ENCODE results near the gene RAB7B. TPM values are rescaled to one million over a fixed set of nuclear protein-coding genes. Genes with fewer than 3 reads are reported as not detected.
A peak's percentile ranks its signal among the peaks of the same experiment; 100 is the strongest.
"Not testable (repeated sequence)": the region's sequence is repeated elsewhere in the genome, so short reads cannot be mapped to it uniquely, and the experiment has no call there.

Gene RAB7B, protein sequence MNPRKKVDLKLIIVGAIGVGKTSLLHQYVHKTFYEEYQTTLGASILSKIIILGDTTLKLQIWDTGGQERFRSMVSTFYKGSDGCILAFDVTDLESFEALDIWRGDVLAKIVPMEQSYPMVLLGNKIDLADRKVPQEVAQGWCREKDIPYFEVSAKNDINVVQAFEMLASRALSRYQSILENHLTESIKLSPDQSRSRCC
- 9.2 TPM for polyA plus RNA-seq (ENCODE audit: insufficient read length)

DNA sequence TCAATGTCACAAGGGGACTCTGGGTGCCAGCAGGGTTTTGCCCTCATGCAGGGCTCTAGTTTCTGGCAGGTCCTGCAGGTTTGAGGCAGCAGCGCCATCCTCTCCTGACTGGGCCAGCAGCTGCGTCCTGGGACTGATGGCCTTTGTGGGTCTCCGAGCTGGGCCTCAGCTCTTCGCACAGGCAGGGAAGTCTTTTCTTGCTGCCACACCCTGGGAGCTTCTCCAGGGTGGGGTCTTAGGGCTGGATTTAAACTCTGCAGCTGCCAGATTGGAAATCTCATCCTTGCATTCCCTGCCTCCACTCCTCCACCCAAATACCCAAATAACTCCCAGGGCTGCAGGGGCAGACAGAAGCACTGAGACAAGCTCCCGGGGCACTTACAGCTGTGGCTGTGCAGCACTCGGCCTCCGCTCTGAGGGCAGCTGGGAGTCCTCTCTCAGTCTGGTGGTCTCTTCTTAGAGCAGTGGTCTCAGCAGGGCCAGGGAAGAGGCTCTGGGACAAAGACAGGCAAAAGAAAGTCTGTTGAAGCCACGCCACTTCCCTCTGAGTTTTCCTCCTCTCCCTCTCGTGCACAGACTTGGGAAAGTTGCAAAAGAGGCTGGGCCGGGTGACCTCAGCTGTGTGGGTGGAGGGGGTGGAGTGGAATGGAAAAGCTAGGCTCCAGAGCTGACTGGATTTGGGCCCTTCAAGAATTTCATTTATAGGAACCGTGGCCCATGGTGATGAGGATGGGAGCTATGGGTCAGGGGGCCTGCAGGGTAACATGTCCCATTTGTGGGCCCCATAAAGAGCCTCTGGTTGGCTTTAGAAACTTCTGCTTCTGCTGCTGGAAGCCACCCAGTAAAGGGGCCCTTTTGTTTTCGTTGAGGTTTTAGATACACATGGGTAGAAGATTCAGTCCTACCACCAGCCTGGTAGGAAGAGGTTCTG, at the start of gene RAB7B:
TSS of gene RAB7B (minus strand) at position 525 of the 931 bp plus-strand sequence. CDS start 9,260 bp downstream, outside the sequence.
- DNase-seq (ENCODE audit: low read depth): peak; percentile 56

DNA sequence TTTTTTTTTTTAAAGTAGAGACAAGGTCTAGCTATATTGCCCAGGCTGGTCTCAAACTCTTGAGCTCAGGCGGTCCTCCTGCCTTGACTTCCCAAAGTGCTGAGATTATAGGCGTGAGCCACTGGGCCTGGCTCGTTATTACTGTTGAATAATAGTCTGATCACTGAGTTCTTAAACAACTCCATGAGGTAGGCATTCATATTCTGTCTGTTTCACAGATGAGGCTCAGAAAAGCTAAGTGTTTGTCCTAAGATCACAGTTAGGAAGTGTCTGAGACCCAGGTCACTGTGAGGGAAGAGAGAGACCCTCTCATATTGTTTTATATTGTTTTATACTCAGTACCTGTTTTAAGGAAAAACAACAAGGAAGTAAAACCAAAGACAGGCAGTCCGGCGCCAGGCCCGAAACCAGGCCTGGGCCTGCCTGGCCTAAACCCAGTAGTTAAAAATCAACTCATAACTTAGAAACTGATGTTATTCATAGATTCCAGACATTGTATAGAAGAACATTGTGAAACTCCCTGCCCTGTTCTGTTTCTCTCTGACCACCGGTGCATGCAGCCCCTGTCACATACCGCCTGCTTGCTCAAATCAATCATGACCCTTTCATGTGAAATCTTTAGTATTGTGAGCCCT, 49.2 kb upstream of the RAB7B start:
- not testable (repeated sequence) for DNase-seq (ENCODE audit: low read depth)

DNA sequence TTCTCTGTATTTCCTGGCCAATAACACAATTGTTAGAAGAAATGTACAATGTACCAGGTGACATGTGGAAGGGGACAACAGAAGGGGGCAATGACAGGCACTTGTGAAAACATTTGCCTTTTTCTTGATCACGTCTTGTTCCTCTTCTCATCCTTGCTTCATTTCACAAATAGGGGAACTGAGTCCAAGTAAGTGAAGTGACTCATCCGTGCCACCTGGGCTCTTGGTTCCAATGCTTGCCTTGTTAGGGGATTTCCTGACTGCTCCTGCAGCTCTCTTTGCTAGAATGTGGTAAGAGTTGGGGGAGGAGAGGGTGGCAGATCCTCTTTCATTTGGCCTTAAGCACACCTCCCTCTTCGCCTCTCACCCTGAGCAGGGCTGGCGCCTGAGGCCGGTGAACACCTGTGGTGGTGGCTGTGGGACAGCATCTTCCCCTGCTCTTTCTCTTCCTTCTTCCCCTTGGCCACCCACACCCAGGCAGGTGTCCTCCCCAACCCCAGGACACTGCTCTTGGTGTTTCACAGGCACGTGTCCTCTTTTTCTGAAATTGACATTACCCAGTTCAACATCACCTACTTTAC, 47.5 kb upstream of the RAB7B start:
- no peak for DNase-seq (ENCODE audit: low read depth)

DNA sequence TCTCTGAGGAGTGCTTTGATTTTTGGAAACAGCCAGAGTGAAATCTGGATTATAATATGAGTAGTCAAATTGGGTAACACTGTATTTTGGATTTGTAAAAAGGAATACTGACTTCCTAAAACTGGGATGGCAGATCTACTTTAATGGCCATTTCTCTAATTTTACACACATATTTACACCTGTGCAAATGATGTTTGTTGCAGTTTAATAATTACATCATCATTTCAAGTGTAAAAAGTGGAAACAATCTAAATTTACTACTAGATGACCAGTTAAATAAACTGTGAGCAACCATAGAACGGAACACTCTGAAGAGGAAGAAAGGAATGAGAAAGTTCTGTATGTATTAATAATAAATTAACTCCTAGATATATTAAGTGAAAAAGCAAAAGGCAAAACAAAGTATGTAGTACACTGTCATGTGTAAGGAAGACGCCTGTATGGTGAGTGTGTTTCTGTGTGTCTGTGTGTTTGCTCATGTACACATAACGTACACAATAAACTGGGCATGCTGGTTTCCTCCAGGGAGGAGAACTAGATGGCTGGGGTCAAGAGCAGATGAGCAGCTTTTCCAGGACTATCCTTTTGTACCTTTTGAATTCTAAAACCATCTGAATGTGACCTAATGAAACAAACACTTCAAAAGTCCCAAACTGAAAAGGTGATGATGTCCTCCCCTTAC, 46.9 kb upstream of the RAB7B start:
- DNase-seq (ENCODE audit: low read depth): no peak

DNA sequence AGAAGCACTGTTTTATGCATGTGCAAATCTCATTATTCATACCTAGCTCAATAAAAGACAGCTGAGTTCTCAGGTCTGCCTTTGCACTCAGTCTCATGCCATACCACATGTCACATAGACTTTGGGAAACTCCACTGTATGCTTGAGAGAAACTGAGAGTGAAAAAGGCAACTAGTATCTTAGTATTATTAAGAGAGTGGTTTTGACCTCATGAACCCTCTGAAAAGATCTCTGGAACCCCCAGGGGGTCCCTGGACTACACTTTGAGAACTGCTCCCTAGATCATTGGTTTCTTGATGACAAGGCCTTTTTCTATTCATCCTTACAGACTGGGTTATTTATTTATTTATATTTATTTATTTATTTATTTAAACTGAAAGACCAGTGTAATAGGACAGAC, 46.1 kb upstream of the RAB7B start:
- no peak for DNase-seq (ENCODE audit: low read depth)

DNA sequence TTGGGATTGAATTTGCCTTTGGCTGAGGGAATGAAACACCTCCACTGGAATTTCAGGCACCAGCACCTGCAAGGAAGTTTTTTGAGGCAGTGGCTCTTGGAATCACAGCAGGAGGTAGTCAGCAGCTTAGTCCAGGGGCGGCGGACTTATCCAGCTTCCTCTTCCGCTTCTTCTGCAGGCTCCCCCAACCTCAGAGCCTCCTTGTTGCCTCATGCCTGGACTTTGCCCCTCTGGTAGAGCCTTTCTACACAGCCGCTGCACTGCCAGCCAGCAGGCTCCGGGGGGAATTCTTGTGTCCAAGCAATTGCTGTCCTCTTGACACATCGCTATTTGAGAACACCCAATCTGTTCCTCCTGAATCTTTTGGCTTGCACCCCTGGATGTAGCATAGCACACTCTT, 45.4 kb upstream of the RAB7B start:
- no peak for DNase-seq (ENCODE audit: low read depth)

DNA sequence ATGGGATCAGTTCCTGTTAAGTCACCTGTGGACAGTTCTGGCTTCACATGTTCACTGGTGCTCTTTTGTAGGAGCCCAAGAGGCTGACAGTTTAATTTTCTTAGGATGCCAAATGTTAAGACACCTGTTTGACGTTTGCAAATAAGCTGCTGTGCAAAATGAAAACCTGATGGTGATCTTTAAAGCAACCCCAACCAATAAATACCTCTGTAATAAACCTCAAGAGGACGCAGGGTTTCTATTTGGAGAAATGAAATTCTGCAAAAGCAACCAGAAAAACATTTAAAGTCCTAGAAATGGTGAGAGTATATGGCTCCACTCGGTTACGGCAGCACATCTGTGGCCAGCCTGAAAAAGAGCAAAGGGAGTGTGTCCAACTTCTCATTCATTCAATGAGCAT, 44.1 kb upstream of the RAB7B start:
- DNase-seq (ENCODE audit: low read depth): no peak

DNA sequence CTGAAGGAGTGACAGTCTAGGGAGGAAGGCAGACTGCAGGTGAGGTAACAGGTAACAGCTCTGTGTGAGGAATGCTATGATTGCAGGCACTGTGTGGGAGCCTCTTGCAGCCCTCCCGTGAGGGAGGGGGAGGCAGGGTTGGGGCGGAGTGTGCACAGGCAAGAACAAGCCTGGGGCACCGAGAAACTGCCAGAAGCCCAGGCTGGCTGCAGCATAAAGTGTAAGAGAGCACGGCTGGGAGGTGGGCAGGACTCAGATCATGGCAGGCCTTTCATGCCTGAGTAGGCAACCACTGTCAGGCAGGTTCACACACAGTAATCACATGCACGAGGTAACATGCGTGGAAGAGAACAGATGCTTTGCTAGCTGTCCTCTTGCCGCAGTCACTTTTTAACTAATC, 38.4 kb upstream of the RAB7B start:
- no peak for DNase-seq (ENCODE audit: low read depth)

DNA sequence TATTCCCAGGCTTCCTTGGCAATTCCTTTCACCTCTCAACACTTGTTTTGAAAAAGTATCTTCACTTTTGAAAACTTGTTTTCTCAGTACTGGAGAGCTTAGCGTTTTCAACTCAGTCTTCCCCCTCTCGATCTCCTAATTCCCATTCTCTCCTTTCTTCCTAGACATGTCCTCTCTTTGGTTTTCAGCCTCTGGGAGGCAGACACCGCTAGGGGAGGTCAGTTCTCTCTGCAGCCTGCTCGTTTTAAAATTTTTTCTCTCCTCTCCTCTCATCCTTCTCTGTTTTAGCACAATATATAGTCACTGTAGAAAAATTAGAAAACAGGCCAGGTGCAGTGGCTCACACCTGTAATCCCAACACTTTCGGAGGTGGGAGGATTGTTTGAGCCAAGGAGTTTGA, 37.1 kb upstream of the RAB7B start:
- DNase-seq (ENCODE audit: low read depth): no peak

DNA sequence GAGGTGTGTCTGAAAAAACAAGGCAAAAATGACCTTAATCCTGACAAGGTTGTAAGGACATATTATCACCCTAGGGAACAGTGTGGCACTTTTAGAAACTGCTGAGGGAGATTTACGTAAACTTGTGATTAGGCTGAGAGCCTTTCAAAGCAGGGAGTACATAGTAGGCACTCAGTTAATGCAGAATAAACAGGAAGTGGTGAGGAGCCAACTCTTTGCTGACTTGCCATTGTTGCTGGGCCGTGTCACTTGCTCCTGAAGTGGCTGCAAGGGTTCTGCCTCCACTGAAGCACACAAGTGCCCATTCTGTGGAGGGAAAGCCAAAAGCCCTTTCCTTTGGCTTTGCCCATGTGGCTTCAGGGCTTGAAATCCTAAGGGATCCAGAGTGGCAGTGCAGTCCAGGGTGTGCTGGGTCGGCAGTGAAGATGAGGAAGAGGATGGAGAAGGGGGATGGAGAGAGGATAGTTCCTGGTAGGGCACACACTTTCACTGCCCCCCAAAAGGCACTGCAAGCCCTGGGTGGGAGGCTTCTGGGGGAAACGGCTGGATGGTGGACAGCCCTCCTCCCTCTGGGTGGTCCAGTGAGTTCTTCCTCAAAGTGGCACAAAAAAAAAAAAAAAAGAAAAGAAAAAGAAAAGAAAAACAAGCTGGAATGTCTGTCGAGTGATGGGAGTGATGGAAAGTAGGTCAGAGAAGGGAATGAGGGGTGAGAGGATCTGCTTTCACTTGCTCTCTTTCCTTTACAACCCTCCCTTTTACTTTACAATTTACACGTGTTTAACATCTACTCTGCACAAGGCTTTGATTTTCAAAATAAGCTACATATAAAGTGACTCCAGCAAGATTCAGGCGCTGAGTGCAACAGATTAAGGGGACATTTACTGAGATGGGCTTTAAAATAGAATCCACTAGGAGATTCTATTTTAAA, 36.1 kb upstream of the RAB7B start:
- DNase-seq (ENCODE audit: low read depth): no peak

DNA sequence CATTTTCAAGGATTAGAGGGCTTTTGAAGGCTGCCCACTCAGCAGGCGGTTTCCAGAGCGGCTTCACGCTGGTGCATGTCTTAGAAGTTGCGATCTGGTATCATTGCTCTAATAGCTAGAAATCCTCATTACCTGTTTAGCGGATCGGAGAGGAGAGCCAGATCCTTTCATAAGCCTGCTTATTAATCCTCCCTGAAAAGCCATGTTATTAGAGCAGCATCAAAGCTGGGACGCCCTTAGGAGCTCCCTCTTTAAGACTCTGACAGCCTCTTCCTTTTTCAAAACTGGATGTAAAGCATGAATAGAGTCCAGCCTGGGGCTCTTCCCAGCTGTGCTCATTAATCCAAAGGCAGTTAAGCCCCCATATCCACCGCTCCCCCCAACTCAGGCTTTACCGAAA, 34.4 kb upstream of the RAB7B start:
- no peak for DNase-seq (ENCODE audit: low read depth)

DNA sequence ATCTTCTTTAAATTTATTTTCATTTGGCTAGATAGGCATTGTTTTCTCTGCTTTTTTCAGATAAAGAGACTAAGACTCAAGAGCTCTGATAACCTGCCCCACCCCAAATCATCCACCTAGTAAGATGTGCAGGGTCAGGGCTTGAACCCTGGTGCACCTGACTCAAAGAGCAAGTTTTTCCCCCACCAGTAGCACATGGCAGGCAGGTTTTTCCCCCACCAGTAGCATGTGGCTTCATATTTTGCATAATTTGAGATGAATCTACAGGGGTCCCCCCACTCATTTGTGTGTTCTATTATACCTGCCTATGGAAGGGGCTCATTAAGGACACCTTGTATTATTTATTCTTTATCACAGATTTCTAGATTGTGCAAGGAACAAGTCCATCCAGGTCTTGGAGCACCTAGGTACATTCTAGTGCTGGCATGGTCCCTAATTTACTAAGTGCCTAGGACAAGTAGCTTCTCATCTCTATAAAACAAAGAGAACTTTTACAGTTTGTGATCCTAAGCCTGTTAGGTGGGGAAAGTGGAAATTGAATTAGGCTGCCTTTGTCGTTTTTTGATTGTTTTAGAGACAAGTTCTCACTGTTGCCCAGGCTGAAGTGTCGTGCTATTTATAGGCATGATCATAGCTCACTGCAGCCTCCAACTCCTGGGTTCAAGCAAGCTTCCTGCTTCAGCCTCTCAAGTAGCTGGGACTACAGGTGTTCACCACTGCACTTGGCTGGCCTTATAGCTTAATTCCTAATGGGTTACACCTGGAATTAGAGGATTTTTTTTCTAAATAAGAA, 33.7 kb upstream of the RAB7B start:
- DNase-seq (ENCODE audit: low read depth): no peak

DNA sequence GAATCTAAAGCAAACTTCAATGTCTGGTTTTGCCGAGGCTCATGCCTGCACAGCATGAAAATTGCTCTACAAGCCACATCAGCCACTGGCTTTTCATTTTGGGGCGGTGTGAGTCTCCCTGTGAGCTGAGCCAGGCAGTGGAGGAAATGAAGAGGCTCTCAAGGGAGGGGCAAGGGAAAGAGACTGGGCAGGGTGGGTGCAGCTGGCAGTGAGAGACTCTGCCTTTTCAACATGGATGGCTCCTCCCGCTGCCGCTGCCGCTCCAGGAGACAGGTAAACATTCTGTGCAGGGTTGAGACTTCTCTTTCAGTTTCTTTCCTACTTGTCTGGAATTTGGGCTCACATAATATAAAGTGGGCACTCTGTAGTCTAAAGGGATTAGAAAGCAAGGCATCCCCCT, 31.8 kb upstream of the RAB7B start:
- DNase-seq (ENCODE audit: low read depth): no peak

DNA sequence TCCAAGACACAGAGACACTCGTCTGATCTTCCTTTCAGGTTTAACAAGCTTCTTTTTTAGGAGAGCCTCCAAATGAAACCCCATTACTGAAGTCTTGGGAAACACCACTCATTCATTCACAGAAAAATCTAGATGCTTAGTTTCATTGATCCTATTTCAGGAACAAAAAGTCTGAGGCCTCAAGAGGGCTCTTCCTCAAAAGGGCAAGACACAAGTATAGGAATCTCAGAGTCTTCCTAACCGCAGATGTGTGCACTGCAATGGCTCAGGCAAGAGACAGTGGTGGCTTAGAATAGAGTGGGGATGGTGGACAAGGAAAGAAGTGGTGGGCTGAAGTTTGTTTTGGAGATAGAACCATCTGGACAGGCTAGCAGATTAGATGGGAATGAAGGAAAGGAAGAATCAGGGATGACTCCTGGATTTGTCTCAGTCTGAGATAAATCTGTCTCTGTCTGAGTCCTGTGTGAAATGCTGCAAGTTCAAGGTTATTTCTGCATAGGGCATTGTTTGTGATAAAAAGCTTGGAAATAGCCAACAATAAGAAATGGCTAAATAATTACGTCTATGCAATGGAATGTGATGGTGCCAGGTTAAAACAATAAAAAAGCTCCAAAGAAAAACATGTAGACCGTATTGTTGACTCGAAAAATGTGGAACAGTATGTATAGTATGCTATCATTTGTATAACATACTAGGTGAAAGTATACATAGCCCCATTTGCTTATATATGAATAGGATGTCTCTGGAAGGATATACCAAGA, 29.4 kb upstream of the RAB7B start:
- DNase-seq (ENCODE audit: low read depth): no peak

DNA sequence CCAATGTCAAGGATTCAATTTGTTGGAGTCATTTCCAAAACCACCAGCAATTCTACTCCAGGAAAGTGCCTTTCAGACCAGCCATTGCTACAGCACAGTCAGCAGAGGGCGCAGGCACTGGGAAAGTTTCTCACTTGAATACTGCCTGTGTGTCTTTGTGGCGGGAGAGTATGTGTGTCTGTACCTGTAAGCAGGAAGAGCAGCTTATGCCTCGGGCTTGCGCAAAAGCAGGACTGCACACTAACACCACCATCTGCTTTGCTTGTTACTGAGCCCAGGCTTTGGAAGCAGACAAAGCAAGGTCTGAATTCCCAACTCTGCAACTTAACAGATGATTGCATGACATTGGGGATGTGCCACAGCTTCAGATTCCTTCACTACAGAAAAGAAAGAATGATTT, 27.5 kb upstream of the RAB7B start:
- DNase-seq (ENCODE audit: low read depth): peak; percentile 54

DNA sequence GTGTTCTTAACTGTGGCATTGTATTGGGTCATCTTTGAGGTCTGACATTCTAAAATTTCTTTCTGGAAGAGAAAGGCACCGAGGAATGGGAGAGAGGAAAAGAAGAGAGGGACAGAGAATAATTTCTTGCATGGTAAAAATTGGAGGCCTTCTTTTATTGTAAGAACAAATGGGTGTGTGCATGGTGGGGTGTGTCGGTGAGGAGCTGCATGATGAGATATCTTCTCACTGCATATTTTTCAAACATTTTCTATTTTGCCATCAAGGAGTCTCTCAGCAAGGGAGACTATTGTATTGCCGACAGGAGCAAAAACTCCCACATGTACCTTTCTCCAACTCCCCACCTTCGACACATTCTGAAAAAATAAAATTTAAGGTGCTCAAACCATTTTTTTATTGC, 27.0 kb upstream of the RAB7B start:
- DNase-seq (ENCODE audit: low read depth): no peak

DNA sequence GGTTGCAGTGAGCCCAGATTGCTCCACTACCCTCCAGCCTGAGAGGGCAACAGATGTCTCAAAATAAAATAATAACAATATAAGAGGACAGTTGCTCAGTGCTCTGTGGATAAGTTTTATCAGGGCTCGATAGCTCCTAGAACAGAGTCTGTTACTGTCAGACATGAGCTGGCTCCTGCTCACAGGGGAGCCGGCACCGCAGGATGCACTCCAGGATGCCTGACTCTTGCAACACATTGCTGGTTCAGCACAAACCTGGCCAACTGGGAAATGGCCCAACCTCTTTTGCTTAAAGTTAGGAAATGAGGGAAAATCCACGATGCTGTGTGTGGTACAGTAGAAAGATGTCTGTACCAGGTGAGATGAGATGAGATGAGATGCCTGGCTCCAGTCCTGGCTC, 26.3 kb upstream of the RAB7B start:
- DNase-seq (ENCODE audit: low read depth): no peak

DNA sequence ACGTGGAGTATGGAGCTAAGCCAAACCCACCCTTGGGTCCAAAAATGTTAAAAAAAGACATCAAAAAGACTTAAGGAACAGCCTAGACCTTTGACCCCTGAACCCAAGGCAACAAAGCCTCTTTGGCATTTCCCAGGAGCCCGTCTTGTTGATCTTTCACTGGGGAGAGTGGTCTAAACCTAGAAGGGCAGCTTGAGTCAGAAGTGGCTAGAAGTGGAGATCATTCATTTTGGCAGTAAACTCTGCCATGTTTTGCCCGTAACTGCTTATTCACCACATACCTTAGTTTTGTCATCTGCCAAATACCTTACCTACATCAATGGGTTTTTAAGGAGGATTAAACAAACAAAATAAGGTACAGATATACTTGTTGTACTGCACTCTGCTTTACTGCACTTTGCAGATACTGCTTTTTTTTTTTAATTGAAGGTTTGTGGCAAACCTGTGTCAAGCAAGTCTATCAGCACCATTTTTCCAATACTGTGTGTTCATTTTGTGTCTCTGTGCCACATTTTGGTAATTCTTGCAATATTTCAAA, 22.2 kb upstream of the RAB7B start:
- DNase-seq (ENCODE audit: low read depth): no peak

DNA sequence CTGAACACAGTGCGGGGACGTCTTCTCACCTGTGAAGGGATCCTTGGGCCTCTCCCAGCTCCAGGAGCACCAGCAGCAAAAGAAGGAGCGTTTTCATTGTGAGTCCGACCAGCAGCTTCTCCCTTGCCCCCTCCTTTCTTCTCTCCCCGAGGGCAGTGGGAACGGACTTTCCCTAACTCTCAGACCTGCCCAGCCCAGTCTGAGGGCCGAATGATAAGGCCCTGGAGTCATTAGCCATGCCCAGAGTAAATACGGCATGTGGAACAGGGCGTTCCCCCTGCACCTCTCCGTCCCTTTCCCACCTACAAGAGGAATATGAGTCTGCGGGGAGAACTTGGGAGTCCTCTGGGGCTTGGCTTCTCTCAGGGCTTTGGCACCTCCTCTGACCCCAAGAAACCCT, 20.5 kb upstream of the RAB7B start, which contains the start of gene CTSE:
TSS of gene CTSE (minus strand) at position 201 of the 400 bp plus-strand sequence. CDS start at position 97, 104 bp downstream.
- DNase-seq (ENCODE audit: low read depth): no peak
